ENCODE results near the gene TXNDC11.

- TF ChIP-seq CTCF (IDR thresholded peaks at IDR 0.05; ENCODE audit: low read depth, low read length) (no peak), POLR2A (IDR thresholded peaks at IDR 0.05; ENCODE audit: extremely low read depth, insufficient read length) (no peak), MAX (IDR thresholded peaks at IDR 0.05; ENCODE audit: low read depth, low read length) (no peak)
These were observed 54.2 kb downstream of the TXNDC11 start for GRCh38 chr16:11688520-11688886.

Measured in NB4 (cell line).